Germinal center (tissue), 1 donor: ENCODE measurements around the gene EQTN.

Source experiments
- DNase-seq: peaks from one replicate; pipeline ENCODE4 v3.0.0; 2012; ENCODE audit warnings: mixed read lengths, low spot score

The EQTN gene

GRCh38 chr9:27297050-27297449 lies at the start of gene EQTN:
Gene EQTN (minus strand): TSS chr9:27297150. CDS start chr9:27297055, 95 bp downstream.
- no peak for DNase-seq

GRCh38 chr9:27344776-27345175 lies 47.8 kb upstream of the EQTN start:
- no peak for DNase-seq

- DNase-seq = no peak
These were observed 44.8 kb upstream of the EQTN start for GRCh38 chr9:27341545-27342294.

- no peak for DNase-seq
These were observed 44.1 kb upstream of the EQTN start for GRCh38 chr9:27340961-27341511.

- DNase-seq = no peak
These were observed 43.3 kb upstream of the EQTN start for GRCh38 chr9:27340285-27340674.

- DNase-seq = no peak
These were observed 42.8 kb upstream of the EQTN start for GRCh38 chr9:27339661-27340284.

GRCh38 chr9:27338527-27338903 lies 41.6 kb upstream of the EQTN start:
- no peak for DNase-seq

GRCh38 chr9:27337833-27338526 lies 41.0 kb upstream of the EQTN start:
- no peak for DNase-seq

- no peak for DNase-seq
These were observed 40.3 kb upstream of the EQTN start for GRCh38 chr9:27337236-27337635.

- no peak for DNase-seq
These were observed 39.9 kb upstream of the EQTN start for GRCh38 chr9:27336829-27337228.

GRCh38 chr9:27336126-27336525 lies 39.2 kb upstream of the EQTN start:
- DNase-seq = no peak

- no peak for DNase-seq
These were observed 38.1 kb upstream of the EQTN start for GRCh38 chr9:27335075-27335474.

- peak; percentile 75 for DNase-seq
These were observed 36.5 kb upstream of the EQTN start for GRCh38 chr9:27333241-27334052.

- no peak for DNase-seq
These were observed 34.4 kb upstream of the EQTN start for GRCh38 chr9:27331393-27331792.

GRCh38 chr9:27329291-27329690 lies 32.3 kb upstream of the EQTN start:
- DNase-seq = no peak

- no peak for DNase-seq
These were observed 31.5 kb upstream of the EQTN start for GRCh38 chr9:27328483-27328882.

GRCh38 chr9:27311184-27311583 lies 14.2 kb upstream of the EQTN start:
- no peak for DNase-seq

GRCh38 chr9:27310582-27310981 lies 13.6 kb upstream of the EQTN start:
- no peak for DNase-seq

GRCh38 chr9:27308691-27309390 lies 11.9 kb upstream of the EQTN start:
- DNase-seq = no peak

GRCh38 chr9:27304521-27304920 lies 7.6 kb upstream of the EQTN start:
- no peak for DNase-seq

GRCh38 chr9:27303219-27303618 lies 6.3 kb upstream of the EQTN start:
- DNase-seq = no peak
